Neuronal stem cell (in vitro differentiated cells): Measurements from ENCODE around the gene OR6X1.

ENCODE experiments used
- DNase-seq: peaks from one replicate; pipeline ENCODE4 v3.0.0-alpha.2; 2013; ENCODE audit warnings: low spot score
- H2AFZ ChIP-seq: one replicate; pipeline ENCODE4 v1.6.1; 2013; ENCODE audit warnings: mild to moderate bottlenecking, low read length, inconsistent platforms
- H2AK5ac ChIP-seq: 2 replicates; pipeline ENCODE4 v1.6.1; 2013; ENCODE audit warnings: low read depth, mild to moderate bottlenecking, inconsistent platforms, low read length, moderate library complexity, mixed read lengths
- H2BK120ac ChIP-seq: 2 replicates; pipeline ENCODE4 v1.6.1; 2013; ENCODE audit warnings: low read depth, mild to moderate bottlenecking, inconsistent platforms, low read length, moderate library complexity, mixed read lengths
- H2BK12ac ChIP-seq: one replicate; pipeline ENCODE4 v1.6.1; 2013; ENCODE audit warnings: low read length, inconsistent platforms
- H2BK15ac ChIP-seq: 2 replicates; pipeline ENCODE4 v1.6.1; 2013; ENCODE audit warnings: mild to moderate bottlenecking, low read length, inconsistent platforms, mixed read lengths
- H2BK5ac ChIP-seq: one replicate; pipeline ENCODE4 v1.6.1; 2013; ENCODE audit warnings: inconsistent platforms, mild to moderate bottlenecking, low read length, moderate library complexity
- H3K14ac ChIP-seq: one replicate; pipeline ENCODE4 v1.6.1; 2013; ENCODE audit warnings: low read length, inconsistent platforms
- H3K18ac ChIP-seq: 2 replicates; pipeline ENCODE4 v1.6.1; 2013; ENCODE audit warnings: low read length, inconsistent platforms
- H3K23ac ChIP-seq: 2 replicates; pipeline ENCODE4 v1.6.1; 2013; ENCODE audit warnings: low read depth, mild to moderate bottlenecking, mixed read lengths, low read length, inconsistent platforms; ENCODE audit not compliant: poor library complexity
- H3K27ac ChIP-seq: replicated peaks from 3 replicates; pipeline ENCODE4 v1.5.1; 2013; ENCODE audit warnings: low read length, inconsistent platforms
- H3K27me3 ChIP-seq, 3 experiments: 2 replicates each; pipeline ENCODE4 v1.6.1; 2013; ENCODE audit warnings: low read length in 3 of 3, mild to moderate bottlenecking in 2 of 3, inconsistent platforms in 1 of 3, low read depth in 1 of 3, mixed read lengths in 1 of 3, moderate library complexity in 1 of 3; ENCODE audit not compliant: control insufficient read depth in 3 of 3, insufficient read depth in 3 of 3
- H3K36me3 ChIP-seq, 2 donors: replicated peaks in 1 of 2; 2 replicates each; pipeline ENCODE4 v1.6.1; 2013; ENCODE audit warnings: low read length in 2 of 2; ENCODE audit not compliant: control insufficient read depth in 2 of 2, insufficient read depth in 2 of 2
- H3K4ac ChIP-seq: 2 replicates; pipeline ENCODE4 v1.6.1; 2013; ENCODE audit warnings: inconsistent platforms, mild to moderate bottlenecking, low read length, moderate library complexity
- H3K4me1 ChIP-seq, 2 donors: 1 replicate in 1 of 2; 2 replicates in 1 of 2; pipeline ENCODE4 v1.6.1; 2013; ENCODE audit warnings: low read length in 2 of 2, low read depth in 1 of 2; ENCODE audit not compliant: control insufficient read depth in 2 of 2, insufficient read depth in 1 of 2
- H3K4me2 ChIP-seq: one replicate; pipeline ENCODE4 v1.6.1; 2013; ENCODE audit warnings: mild to moderate bottlenecking, low read length, inconsistent platforms; ENCODE audit not compliant: insufficient read depth, poor library complexity, severe bottlenecking
- H3K4me3 ChIP-seq, 2 donors: 2 replicates each; pipeline ENCODE4 v1.5.1; 2013; ENCODE audit warnings: low read length in 2 of 2, mild to moderate bottlenecking in 2 of 2, inconsistent platforms in 1 of 2, moderate library complexity in 1 of 2
- H3K79me1 ChIP-seq: one replicate; pipeline ENCODE4 v1.6.1; 2013; ENCODE audit warnings: low read depth, mild to moderate bottlenecking, inconsistent platforms, low read length, moderate library complexity
- H3K9ac ChIP-seq: one replicate; pipeline ENCODE4 v1.6.1; 2013; ENCODE audit warnings: mild to moderate bottlenecking, low read depth, low read length, inconsistent platforms; ENCODE audit not compliant: poor library complexity
- H3K9me3 ChIP-seq, 2 donors: replicated peaks in 1 of 2; 2 replicates each; pipeline versions ENCODE3 to v1.6.1; 2013; ENCODE audit warnings: low read length in 2 of 2, mild to moderate bottlenecking in 2 of 2, inconsistent platforms in 1 of 2, low read depth in 1 of 2, mixed read lengths in 1 of 2, moderate library complexity in 1 of 2; ENCODE audit not compliant: control insufficient read depth in 2 of 2, insufficient read depth in 1 of 2
- H4K8ac ChIP-seq: one replicate; pipeline ENCODE4 v1.6.1; 2013; ENCODE audit warnings: low read depth, mild to moderate bottlenecking, inconsistent platforms, low read length, moderate library complexity
- H4K91ac ChIP-seq: one replicate; pipeline ENCODE4 v1.6.1; 2013; ENCODE audit warnings: low read length, low read depth, mild to moderate bottlenecking, inconsistent platforms; ENCODE audit not compliant: poor library complexity
- WGBS, 2 donors: extraction: QIAGEN DNeasy Blood & Tissue Kit; methylation state at CpG; one replicate each; pipeline ENCODE4 v1.1.7; 2013; ENCODE audit warnings: missing lambda C conversion rate in 2 of 2, mixed read lengths in 1 of 2; ENCODE audit not compliant: insufficient read length in 2 of 2, insufficient replicate concordance in 1 of 2; ENCODE audit errors: extremely low coverage in 2 of 2; 5-methylcytosine and 5-hydroxymethylcytosine counted together

OR6X1 gene

DNA sequence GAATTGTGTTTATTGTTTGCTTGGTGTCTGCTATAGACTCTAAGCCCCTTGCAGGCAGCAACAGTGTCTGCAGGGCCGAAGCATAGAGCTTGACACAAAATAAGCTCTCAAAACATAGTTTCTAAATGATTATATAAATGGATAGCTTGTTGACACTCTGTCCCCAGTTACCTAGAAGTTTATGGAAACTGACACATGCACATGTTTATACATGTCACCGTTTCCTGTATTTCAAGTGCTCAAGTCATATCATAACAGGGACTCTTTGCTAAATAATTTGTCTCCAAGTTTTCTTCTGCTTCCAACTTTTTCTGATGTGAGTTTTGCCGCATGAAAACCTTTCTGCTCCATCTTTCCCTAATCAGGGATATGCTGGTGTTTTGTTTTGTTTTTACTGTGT, 3.7 kb upstream of the OR6X1 start:
- Histone ChIP-seq H2BK15ac (no peak overlapping the region), H3K23ac (no peak overlapping the region), H3K4me1 (no peaks in the 10 kb centered on the region), H3K79me1 (no peaks in the 10 kb centered on the region), H2BK120ac (no peak overlapping the region), H3K4ac (no peak overlapping the region), H3K27me3 (peaks cover 0 to 3% (median 0%) of the 10 kb centered on the region in 3 experiments), H3K36me3 (no peaks in the 10 kb centered on the region), H3K4me3 (no peak overlapping the region), H3K18ac (no peak overlapping the region), H2AK5ac (no peak overlapping the region), H3K14ac (no peak overlapping the region), H2AFZ (no peak overlapping the region), H4K8ac (no peak overlapping the region), H4K91ac (no peak overlapping the region), H2BK5ac (no peak overlapping the region), H3K9me3 (peaks cover 0 to 1% of the 10 kb centered on the region in 2 donors), H3K4me2 (no peak overlapping the region), H3K9ac (no peak overlapping the region), H3K27ac (no peak overlapping the region), H2BK12ac (no peak overlapping the region)
- no CpG with 5 or more reads among the region's 3 CpGs for WGBS, 2 donors
- DNase-seq: no peak

DNA sequence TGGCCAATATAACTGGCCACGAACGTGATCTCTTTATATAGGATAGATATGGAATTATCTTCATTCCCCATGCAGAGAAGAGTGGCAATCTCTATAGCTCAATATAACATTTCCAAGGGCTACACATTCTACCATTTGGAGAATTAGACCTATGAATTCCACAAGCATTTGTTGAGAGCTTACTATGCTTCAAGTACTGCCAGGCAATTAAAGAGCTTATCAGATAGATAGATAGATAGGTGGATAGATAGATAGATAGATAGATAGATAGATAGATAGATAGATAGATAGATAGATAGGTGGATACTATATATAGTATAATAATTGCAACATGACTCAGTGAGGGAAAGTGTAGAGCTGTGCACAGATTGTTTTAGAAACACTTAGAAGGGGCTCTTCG, 1.5 kb upstream of the OR6X1 start:
- Histone ChIP-seq H3K18ac (no peak overlapping the region), H3K27me3 (peaks cover 0 to 3% (median 0%) of the 10 kb centered on the region in 3 experiments), H3K27ac (no peak overlapping the region), H2BK15ac (no peak overlapping the region), H4K91ac (no peak overlapping the region), H3K23ac (no peak overlapping the region), H3K4ac (no peak overlapping the region), H3K4me2 (no peak overlapping the region), H3K9me3 (no peaks in the 10 kb centered on the region), H2BK12ac (no peak overlapping the region), H2BK120ac (no peak overlapping the region), H2AK5ac (no peak overlapping the region), H4K8ac (no peak overlapping the region), H3K36me3 (no peaks in the 10 kb centered on the region), H3K4me1 (no peaks in the 10 kb centered on the region), H3K4me3 (no peak overlapping the region), H3K79me1 (no peaks in the 10 kb centered on the region), H3K9ac (no peak overlapping the region), H2BK5ac (no peak overlapping the region), H3K14ac (no peak overlapping the region), H2AFZ (no peak overlapping the region)
- no CpG with 5 or more reads among the region's 3 CpGs for WGBS, 2 donors
- DNase-seq: no peak

DNA sequence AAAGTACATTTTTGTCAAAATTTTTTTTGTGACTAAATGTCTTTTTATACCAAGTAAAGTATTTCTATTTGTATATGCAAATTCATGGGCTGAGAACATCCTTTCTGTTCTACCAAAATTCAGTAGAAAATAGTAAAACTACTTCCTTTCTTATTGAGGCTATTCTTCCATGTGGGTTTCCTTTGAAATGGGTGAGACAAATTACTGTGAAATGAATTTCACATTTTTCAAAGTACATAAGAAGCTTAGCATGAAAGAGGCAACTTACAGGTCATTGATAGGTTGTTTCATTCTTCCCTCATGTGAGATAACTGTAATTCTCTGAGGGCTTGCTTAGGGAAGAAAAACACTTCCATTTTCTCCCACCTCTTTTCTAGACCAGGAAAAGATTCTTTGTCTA, 1.0 kb upstream of the OR6X1 start:
- Histone ChIP-seq H3K4me1 (no peaks in the 10 kb centered on the region), H3K79me1 (no peaks in the 10 kb centered on the region), H3K14ac (no peak overlapping the region), H4K91ac (no peak overlapping the region), H3K9ac (no peak overlapping the region), H3K9me3 (no peaks in the 10 kb centered on the region), H3K4ac (no peak overlapping the region), H4K8ac (no peak overlapping the region), H3K4me3 (no peak overlapping the region), H2BK15ac (no peak overlapping the region), H3K36me3 (no peaks in the 10 kb centered on the region), H3K27me3 (peaks cover 0 to 3% (median 0%) of the 10 kb centered on the region in 3 experiments), H2BK12ac (no peak overlapping the region), H3K18ac (no peak overlapping the region), H3K4me2 (no peak overlapping the region), H2AK5ac (no peak overlapping the region), H2BK120ac (no peak overlapping the region), H3K23ac (no peak overlapping the region), H2AFZ (no peak overlapping the region), H2BK5ac (no peak overlapping the region), H3K27ac (no peak overlapping the region)
- DNase-seq: no peak

DNA sequence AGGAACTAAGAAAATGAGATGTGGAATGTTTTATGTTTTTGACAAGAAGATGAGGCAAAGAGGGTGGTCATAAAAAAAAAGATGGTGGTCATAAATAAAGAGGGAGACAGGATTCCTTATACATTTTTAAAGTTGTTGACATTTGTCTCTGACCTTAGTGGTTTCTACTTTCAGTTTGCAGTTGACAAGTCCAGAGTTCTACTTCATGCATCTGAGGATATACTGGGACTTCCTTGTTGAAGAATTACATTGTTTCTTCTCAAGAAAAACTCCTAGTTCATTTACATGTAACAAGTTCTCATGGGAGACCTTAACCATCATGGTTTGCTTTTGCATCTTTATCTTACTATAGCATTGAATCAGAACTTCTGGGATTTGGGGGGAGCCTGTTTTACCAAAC, 1.2 kb downstream of the OR6X1 start:
- Histone ChIP-seq H2AFZ (no peak overlapping the region), H2BK15ac (no peak overlapping the region), H3K4me3 (no peak overlapping the region), H3K9me3 (no peaks in the 10 kb centered on the region), H3K79me1 (no peaks in the 10 kb centered on the region), H3K23ac (no peak overlapping the region), H2AK5ac (no peak overlapping the region), H4K91ac (no peak overlapping the region), H3K18ac (no peak overlapping the region), H3K27ac (no peak overlapping the region), H3K14ac (no peak overlapping the region), H2BK5ac (no peak overlapping the region), H3K36me3 (no peaks in the 10 kb centered on the region), H3K27me3 (peaks cover 0 to 3% (median 0%) of the 10 kb centered on the region in 3 experiments), H3K4me1 (no peaks in the 10 kb centered on the region), H2BK12ac (no peak overlapping the region), H3K4me2 (no peak overlapping the region), H3K9ac (no peak overlapping the region), H3K4ac (no peak overlapping the region), H2BK120ac (no peak overlapping the region), H4K8ac (no peak overlapping the region)
- DNase-seq: no peak
